K562 (cell line): Measurements from ENCODE around the gene DNM1. TPM values are rescaled to one million over a fixed set of nuclear protein-coding genes. Genes with fewer than 3 reads are reported as not detected.
A peak's percentile ranks its signal among the peaks of the same experiment; 100 is the strongest.

ENCODE experiments used
- CBX1 ChIP-seq: sonication (generic); IDR thresholded peaks from 2 replicates; pipeline ENCODE4 v1.6.1; 2016; ENCODE audit warnings: antibody characterized with exemption, low read depth, mild to moderate bottlenecking
- CUX1 ChIP-seq: fragments of 200-800 bp; sonication (Bioruptor generic); IDR thresholded peaks from 2 replicates; pipeline ENCODE4 v1.6.1; 2016; ENCODE audit warnings: missing genetic modification characterization, missing compliant biosample characterization
- EHMT2 ChIP-seq: fragments of 450-650 bp; IDR thresholded peaks from 2 replicates; pipeline ENCODE4 v1.6.1; 2018; ENCODE audit warnings: antibody characterized with exemption
- FOXK2 ChIP-seq, 2 experiments: fragments of 450-650 bp; IDR thresholded peaks in 1 of 2; conservative IDR thresholded peaks in 1 of 2; 2 replicates each; pipeline ENCODE4 v1.6.1; 2016; ENCODE audit warnings: low read depth in 2 of 2, mild to moderate bottlenecking in 1 of 2
- GATAD2B ChIP-seq: fragments of 450-650 bp; IDR thresholded peaks from 2 replicates; pipeline ENCODE4 v1.6.1; 2017; ENCODE audit warnings: mild to moderate bottlenecking, borderline replicate concordance
- HDAC2 ChIP-seq: fragments of 450-650 bp; IDR thresholded peaks from 2 replicates; pipeline ENCODE4 v1.6.1; 2016; ENCODE audit warnings: mild to moderate bottlenecking
- NCOA4 ChIP-seq: fragments of 450-650 bp; IDR thresholded peaks from 2 replicates; pipeline ENCODE4 v1.6.1; 2018; ENCODE audit warnings: mild to moderate bottlenecking; ENCODE audit not compliant: partially characterized antibody
- POLR2AphosphoS5 ChIP-seq: IDR thresholded peaks from 2 replicates; pipeline ENCODE4 v1.6.1; 2011; ENCODE audit warnings: mild to moderate bottlenecking, low read depth, low read length, moderate library complexity; ENCODE audit not compliant: control insufficient read depth, insufficient read depth
- SMAD4 ChIP-seq: fragments of 250-450 bp; sonication (Bioruptor Pico); conservative IDR thresholded peaks from 2 replicates; pipeline ENCODE4 v1.8.0; 2021; ENCODE audit warnings: inconsistent platforms, mild to moderate bottlenecking, moderate library complexity
- USF1 ChIP-seq: sonication (generic); formaldehyde crosslinking; IDR thresholded peaks from 2 replicates; pipeline ENCODE4 v1.9.0; 2022; ENCODE audit warnings: mild to moderate bottlenecking, missing genetic modification reagents
- VEZF1 ChIP-seq: fragments of 200-800 bp; sonication (Bioruptor generic); IDR thresholded peaks from 2 replicates; pipeline ENCODE4 v1.6.1; 2017; ENCODE audit warnings: missing genetic modification characterization, missing compliant biosample characterization
- ZKSCAN1 ChIP-seq: fragments of 150-350 bp; IDR thresholded peaks from 2 replicates; pipeline ENCODE4 v1.6.1; 2016; ENCODE audit warnings: low read depth, low read length
- ZNF184 ChIP-seq: sonication (generic); formaldehyde crosslinking; IDR thresholded peaks from 2 replicates; pipeline ENCODE4 v1.5.0; 2020; ENCODE audit warnings: missing genetic modification reagents
- ZNF57 ChIP-seq: fragments of 450-650 bp; formaldehyde crosslinking; IDR thresholded peaks from 2 replicates; pipeline ENCODE4 v1.4.0; 2020; ENCODE audit warnings: mild to moderate bottlenecking, moderate library complexity
- ZNF586 ChIP-seq: fragments of 450-650 bp; formaldehyde crosslinking; conservative IDR thresholded peaks from 2 replicates; pipeline ENCODE4 v1.4.0; 2020; ENCODE audit warnings: mild to moderate bottlenecking, moderate library complexity
- polyA plus RNA-seq, 8 experiments: library from polyadenylated mRNA; depleted of rRNA in 4 of 8; stranded (reverse) in 5 of 8; unstranded in 3 of 8; fragments of >200 nt; fragmentation: Nextera tagmentation in 2 of 8; fragmentation: Illumina TruSeq in 1 of 8; extraction: Ambion mirVana in 2 of 8; extraction: Trizol in 1 of 8; gene quantifications; 2 replicates each; pipeline versions ENCODE4 v1.2.1 to v1.2.3, GENCODE V29; 2011 to 2014; ENCODE audit warnings: inconsistent platforms in 1 of 8, missing spikeins in 1 of 8
- total RNA-seq, 7 experiments: library from RNA; depleted of rRNA in 6 of 7; stranded (reverse); fragments of >200 nt in 6 of 7; fragmentation: Illumina TruSeq in 2 of 7; extraction: Trizol in 2 of 7; gene quantifications; 2 replicates each; pipeline versions ENCODE4 v1.2.1 to v1.2.3, GENCODE V29; 2011 to 2021; ENCODE audit warnings: low replicate concordance in 1 of 7
- TF ChIP-seq, protein P1 (sequence below): fragments of 250-450 bp; sonication (Bioruptor Pico); IDR thresholded peaks from 2 replicates; pipeline ENCODE4 v1.8.0; 2022; ENCODE audit warnings: moderate library complexity, mild to moderate bottlenecking, inconsistent platforms
- TF ChIP-seq, protein P2 (sequence below): fragments of 250-450 bp; sonication (Bioruptor Pico); IDR thresholded peaks from 2 replicates; pipeline ENCODE4 v1.8.0; 2021; ENCODE audit warnings: borderline replicate concordance, mild to moderate bottlenecking, moderate library complexity; ENCODE audit not compliant: poor library complexity, severe bottlenecking

The DNM1 gene
- total and polyA plus RNA-seq, 9 of the 15 experiments (the other 6 are each of a cell fraction or from before 2014, with no cell fraction given) = 0.39 to 23.1 (median 9.1) TPM

GRCh38 chr9:128296340-128297220 lies 93.4 kb downstream of the DNM1 start (continued):
- TF ChIP-seq VEZF1 (peak; percentile 72), ZNF586 (no peak), CBX1 (no peak), SMAD4 (CRISPR knock-in tag) (peak; percentile 99), NCOA4 (no peak), USF1 (no peak), ZNF184 (CRISPR knock-in tag) (no peak), HDAC2 (no peak), ZKSCAN1 (peak; percentile 93), ZNF57 (CRISPR knock-in tag) (no peak), CUX1 (CRISPR knock-in tag) (no peak), POLR2AphosphoS5 (no peak), GATAD2B (no peak), EHMT2 (no peak), FOXK2 (conservative IDR thresholded peaks at IDR 0.05 in 1 of 2, IDR thresholded peaks at IDR 0.05 in 1 of 2; ENCODE audit: low read depth in 2 of 2) (no peak)
- TF ChIP-seq, protein P1, sequence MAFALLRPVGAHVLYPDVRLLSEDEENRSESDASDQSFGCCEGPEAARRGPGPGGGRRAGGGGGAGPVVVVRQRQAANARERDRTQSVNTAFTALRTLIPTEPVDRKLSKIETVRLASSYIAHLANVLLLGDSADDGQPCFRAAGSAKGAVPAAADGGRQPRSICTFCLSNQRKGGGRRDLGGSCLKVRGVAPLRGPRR (CRISPR knock-in tag) = no peak
- TF ChIP-seq, protein P2, sequence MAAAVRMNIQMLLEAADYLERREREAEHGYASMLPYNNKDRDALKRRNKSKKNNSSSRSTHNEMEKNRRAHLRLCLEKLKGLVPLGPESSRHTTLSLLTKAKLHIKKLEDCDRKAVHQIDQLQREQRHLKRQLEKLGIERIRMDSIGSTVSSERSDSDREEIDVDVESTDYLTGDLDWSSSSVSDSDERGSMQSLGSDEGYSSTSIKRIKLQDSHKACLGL = peak; percentile 6
